ENCODE data around the gene SMC1A.
A peak's percentile ranks its signal among the peaks of the same experiment; 100 is the strongest.
"Not testable (repeated sequence)": the region's sequence is repeated elsewhere in the genome, so short reads cannot be mapped to it uniquely, and the experiment has no call there.

SMC1A gene

DNA sequence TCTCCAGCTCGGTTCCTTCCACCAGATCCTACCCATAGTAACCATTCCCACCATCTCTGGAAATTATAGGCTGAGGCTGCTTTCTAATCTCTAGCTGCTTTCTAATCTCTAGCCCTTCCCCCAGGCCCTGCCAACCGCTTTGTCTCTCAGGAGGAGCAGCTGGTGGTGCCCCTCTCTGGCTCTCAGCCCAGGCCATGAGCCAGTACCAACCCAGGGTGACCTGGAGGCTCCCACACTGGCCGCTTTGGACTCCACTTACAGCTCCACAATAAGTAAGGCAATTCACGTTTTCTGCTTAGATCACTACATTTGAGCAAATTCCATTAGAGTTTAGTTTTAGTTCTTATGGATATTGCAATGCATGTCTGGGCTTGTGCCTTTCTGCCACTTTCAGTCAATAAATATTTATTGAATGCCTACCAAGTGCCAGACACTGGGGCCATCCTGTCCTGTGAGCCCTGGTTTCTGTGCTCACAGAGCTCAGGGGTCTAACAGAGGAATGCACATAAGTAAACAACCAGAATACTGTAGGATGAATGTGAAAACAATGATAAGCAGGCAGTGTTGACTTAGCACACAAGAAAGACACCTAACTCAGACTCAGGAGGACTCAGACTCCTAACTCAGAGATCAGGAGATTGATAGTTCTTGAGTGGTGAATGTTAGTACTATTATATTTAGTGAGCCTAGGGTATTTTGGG, 38.9 kb downstream of the SMC1A start:
- no peak for DNase-seq
- no peak for TF ChIP-seq GATA1 (IDR thresholded peaks at IDR 0.05; ENCODE audit: low read depth, low read length)
- no peak for TF ChIP-seq POLR2A (IDR thresholded peaks at IDR 0.05; ENCODE audit: low read length)

DNA sequence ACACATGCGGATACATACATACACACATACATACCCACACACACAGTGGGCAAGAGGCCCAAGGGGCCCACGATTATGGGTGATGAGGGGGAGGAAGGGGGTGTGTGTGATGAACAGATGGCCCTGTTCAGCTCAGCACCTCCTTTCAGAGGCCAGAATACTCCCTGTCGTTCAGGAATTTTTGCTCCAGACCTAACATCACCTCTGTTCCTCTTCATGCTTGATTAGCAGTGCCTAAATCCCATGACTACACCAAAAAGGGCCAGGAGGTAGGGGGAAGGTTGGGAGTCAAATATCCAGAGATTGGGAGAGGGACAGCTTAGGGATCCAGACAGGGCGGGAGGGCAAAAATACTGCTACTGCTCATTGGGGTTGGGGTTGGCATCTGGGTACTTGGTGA, 42.7 kb downstream of the SMC1A start:
- no peak for DNase-seq
- no peak for TF ChIP-seq GATA1 (IDR thresholded peaks at IDR 0.05; ENCODE audit: low read depth, low read length)
- no peak for TF ChIP-seq POLR2A (IDR thresholded peaks at IDR 0.05; ENCODE audit: low read length)

DNA sequence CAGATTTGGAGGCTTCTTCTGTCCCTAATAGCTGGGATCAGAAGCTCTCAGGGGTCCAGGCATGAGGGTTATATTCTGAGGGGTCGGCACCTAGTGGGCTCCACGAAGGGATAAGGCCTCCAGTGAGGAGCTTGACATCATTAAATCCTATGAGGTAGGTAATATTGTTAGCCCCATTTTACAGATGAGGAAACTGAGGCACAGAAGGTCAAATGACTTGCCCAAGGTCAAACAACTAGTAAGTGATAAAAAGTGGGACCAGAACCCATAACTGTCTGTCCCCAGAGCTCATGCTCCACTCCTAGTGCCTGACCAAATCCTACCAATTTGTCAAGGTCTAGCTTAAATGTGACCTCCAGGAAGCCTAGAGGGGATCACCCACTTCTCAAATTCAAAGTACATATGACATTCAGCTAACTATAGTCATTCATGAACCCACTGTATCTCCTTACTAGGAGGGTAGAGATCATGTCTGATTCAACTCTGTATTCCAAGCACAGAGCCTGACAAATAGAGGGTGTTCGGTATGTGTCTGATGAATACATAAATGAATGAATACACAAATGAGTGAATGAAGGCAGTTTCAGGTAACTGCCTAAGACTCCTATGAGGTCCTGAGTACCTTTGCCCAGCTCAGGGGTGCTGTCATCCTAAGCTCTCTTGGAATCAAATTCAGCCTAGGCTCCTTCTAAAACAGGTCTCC, 43.3 kb downstream of the SMC1A start:
- no peak for TF ChIP-seq POLR2A (IDR thresholded peaks at IDR 0.05; ENCODE audit: low read length)
- TF ChIP-seq GATA1 (IDR thresholded peaks at IDR 0.05; ENCODE audit: low read depth, low read length): no peak
- no peak for DNase-seq

DNA sequence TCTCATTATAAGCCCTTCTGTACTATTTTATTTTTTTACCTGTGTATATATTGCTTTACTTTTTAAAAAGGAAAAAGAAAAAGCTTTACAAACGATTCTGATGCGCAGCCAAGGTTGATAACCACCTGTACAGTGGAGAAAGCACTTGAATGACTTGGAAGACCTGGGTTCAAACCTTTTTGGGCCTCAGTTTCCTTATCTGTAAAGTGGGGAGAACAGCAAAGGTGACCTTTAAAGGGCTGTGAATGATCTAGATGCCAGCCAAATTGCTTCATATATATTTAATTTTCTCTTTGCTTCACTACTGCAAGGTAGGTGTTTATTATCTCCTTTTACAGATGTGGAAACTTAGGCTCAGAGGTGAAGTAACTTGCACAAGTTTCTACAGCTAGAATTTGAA, 45.0 kb downstream of the SMC1A start:
- TF ChIP-seq GATA1 (IDR thresholded peaks at IDR 0.05; ENCODE audit: low read depth, low read length) (no peak), POLR2A (IDR thresholded peaks at IDR 0.05; ENCODE audit: low read length) (no peak)
- no peak for DNase-seq

DNA sequence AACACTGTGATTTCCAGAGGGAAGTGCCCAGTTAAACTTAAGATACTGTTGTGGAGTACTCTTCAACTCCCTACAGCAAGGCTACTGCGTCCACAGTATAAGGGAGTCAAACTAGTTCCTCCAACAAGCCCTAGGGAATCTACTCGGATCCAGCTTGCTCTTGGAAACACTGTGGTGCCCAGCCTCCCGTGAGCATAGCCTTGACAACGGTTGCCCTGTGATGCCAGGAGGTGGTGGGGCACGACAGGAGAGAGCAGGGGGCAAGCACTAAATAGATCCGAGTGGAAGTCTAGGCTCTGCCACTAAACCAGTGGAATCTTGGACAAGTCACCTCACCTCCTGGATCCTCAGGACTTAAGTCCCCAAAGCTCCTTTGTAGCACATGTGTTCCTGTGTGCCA, 45.6 kb downstream of the SMC1A start:
- no peak for DNase-seq
- no peak for TF ChIP-seq POLR2A (IDR thresholded peaks at IDR 0.05; ENCODE audit: low read length)
- no peak for TF ChIP-seq GATA1 (IDR thresholded peaks at IDR 0.05; ENCODE audit: low read depth, low read length)

DNA sequence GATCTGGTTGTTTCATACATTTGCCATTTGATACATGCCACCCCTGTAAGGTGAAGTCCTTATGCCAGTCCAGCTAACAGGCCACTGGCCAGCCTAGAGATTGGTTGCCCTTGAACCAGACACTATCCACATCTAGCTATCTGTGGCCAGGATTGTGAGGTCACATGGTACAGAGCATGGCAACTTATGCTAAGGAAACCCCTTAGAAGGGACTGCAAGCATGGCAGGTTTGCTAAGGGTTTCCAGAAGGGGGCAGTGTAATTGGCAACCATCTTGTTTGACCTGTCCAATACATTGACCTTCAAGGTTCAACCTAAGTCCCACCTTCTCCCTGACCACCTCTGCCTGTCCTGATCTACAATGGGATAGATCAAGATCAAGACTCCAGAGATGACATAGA, 47.5 kb downstream of the SMC1A start:
- DNase-seq: peak; percentile 16 to 18
- TF ChIP-seq POLR2A (IDR thresholded peaks at IDR 0.05; ENCODE audit: low read length) (no peak), GATA1 (IDR thresholded peaks at IDR 0.05; ENCODE audit: low read depth, low read length) (no peak)

DNA sequence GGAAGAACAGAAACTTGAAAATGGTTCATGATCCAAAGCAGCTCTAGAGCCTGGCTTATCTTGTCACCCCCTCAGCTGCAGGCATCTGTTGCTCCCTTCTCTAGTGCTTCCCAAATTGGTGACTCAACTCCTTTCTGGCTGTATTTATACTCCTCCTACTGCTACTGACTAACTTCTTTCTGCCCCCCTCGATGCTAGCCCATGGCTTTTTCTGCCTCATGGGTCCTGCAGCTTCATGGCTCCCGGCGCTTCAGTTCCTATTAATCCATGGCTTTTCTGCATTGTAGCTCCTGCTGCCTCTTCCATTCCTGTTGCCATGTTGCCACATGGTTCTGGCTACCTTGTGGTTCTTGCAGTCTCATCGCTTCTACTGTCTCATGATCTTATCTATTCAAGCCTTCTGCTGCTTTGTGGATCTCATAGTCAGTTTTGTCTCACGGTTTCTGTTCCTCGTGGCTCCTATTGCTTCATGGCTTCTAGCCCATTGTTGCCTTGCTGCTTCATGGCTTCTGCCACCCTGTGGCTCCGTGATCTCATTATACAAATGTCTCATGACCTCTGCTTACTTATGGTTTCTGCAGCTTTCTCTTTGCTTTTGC, 48.1 kb downstream of the SMC1A start:
- peak; percentile 42 to 73 for DNase-seq
- TF ChIP-seq POLR2A (IDR thresholded peaks at IDR 0.05; ENCODE audit: low read length) (no peak), GATA1 (IDR thresholded peaks at IDR 0.05; ENCODE audit: low read depth, low read length) (no peak)

DNA sequence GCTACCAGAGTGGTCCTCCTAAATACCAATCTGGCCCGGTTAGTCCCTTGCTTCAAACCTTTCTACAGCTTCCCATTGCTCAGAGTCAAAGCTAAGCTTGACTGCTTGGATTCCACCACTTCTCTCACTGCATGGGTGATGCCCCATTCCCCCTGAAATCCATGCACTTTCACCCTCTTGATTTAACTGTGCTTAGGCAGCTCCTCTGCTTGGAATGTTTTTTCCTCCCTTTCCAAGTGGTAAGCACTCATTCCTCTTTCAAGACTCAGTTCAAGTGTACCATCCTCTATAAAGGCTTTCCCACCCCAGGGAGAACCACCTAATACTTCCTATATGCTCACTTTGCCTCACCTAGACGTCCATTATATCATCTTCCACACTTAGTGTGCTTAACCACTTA, 49.1 kb downstream of the SMC1A start:
- TF ChIP-seq POLR2A (IDR thresholded peaks at IDR 0.05; ENCODE audit: low read length): no peak
- no peak for TF ChIP-seq GATA1 (IDR thresholded peaks at IDR 0.05; ENCODE audit: low read depth, low read length)
- DNase-seq: no peak

DNA sequence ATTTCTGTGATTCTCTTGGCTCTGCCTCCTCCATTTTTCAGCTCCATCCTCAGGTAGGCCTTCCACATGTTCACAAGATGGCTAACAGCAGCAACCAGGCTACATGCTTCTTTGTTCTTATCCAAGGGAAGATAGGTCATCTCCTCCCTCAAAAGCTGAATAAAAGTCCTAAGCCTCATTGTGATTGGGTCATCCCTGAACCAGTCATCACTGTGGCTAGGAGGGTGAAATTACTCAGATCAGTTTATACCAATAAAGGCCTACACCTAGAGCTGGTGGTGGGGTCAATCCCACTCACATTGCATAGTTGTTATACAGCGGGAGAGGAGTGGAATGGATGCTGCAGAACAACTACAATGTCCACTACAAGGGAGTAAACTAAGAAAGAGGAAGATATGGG, 56.0 kb downstream of the SMC1A start:
- not testable (repeated sequence) for DNase-seq

DNA sequence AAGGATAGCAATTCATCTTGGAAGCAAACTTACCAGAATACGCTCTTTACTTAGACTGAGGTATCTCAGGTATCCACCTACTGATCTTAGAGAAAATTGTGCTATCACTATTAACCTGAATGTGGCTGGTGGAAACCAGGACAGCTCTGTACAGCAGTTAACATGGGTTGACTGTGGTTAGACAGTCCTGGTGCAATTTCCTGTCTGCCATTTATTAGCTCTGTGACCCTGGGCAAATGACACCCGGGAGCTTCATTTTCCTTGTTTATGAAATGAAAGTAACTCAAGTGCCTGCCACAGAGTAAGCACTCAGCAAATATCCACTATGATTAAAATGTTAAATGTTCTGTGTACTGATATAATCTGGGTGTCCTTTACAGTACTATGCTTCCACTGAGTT, 60.0 kb downstream of the SMC1A start:
- TF ChIP-seq POLR2A (IDR thresholded peaks at IDR 0.05; ENCODE audit: low read length): no peak
- no peak for TF ChIP-seq GATA1 (IDR thresholded peaks at IDR 0.05; ENCODE audit: low read depth, low read length)
- no peak for DNase-seq

DNA sequence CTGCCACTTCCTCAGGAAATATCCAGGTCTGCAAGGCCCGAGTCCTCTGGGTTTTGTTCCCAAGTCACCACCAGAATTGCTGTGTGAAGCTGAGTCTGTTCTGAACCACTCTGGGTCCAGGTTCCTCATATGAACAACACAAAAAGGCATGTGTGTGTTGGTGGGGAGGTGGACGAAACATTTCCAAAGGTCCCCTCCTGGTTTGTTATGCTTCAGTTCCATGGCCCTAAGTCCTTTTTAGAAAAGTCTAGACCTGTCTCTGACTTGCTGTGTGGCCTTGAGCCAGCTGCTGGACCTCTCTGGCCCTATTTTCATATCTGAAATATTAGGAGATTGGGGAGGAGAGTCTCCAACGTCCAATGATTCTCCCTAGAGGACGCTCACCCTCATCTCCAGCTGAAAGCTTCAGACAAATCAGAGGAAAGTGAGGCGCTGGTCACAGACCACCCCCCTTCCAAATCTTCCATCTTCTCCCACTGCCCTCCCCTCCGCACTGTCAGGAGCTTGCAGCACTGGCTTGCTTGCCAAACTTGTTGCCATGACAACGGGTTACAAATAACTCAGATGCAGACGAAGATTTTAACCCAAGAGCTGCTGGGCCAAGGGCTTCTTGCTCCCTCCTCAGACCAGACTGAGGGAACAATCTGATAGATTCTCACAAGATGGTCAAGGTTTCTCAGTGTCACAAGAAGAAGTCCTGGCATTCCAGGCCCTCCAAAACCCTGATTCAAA, 64.5 kb downstream of the SMC1A start:
- DNase-seq: peak in 1 of 2 experiments; percentile 2
- TF ChIP-seq GATA1 (IDR thresholded peaks at IDR 0.05; ENCODE audit: low read depth, low read length): no peak
- TF ChIP-seq POLR2A (IDR thresholded peaks at IDR 0.05; ENCODE audit: low read length): no peak

DNA sequence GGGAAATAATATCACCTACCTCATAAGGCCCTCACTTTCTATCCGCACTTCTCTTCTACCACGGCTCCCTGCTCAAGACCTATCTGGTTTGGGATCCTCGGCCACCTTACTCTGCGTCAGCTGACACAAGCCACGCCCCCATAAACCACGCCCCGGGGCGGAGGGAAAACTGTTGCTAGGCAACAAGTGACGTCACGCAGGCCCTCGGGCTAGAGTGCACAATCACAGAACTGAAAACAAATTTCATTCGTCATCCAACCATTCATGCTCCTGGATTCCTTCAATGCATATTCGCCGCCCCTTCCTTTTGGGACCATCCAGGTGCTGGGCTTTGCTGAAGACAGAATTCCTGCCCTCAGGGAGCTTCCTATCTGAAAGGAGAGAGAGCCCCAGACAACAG, 66.3 kb downstream of the SMC1A start:
- peak; percentile 4 to 17 for DNase-seq
- TF ChIP-seq GATA1 (IDR thresholded peaks at IDR 0.05; ENCODE audit: low read depth, low read length) (no peak), POLR2A (IDR thresholded peaks at IDR 0.05; ENCODE audit: low read length) (no peak)

DNA sequence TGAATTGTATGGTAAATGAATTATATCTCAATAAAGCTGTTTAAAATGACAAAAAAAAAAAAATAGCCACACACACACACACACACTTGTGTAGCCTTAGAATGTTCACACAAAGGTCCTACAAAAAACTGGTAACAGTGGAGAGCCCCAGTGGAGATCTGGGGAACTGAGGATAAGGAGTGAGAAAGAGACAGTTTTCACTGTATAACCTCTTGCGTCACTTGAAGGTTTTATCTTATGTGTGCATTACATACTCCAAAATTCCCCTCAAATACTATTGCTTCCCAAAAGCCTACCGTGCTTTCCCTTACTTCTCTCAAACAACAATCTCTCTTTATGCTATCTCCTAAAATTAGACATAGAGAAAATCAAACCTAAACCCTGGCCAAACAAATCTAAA, 67.8 kb downstream of the SMC1A start:
- no peak for TF ChIP-seq GATA1 (IDR thresholded peaks at IDR 0.05; ENCODE audit: low read depth, low read length)
- no peak for DNase-seq

DNA sequence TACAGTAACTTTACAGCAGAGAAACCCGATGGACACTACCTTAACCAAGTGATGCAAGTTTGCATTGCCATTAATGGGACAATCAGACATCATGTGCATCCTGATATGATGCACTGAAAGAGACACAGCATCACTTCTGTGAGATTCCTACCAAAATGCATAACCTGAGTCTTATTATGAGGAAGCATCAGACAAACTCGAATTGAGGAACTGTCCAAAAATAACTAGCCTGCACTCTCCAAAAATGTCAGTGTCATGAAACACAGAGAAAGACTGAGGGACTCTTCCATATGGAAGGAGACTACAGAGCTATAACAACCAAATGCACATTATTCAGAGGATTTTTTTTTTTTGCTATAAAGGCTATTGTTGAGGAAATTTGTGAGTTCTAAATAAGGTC, 74.5 kb downstream of the SMC1A start:
- no peak for DNase-seq
- TF ChIP-seq GATA1 (IDR thresholded peaks at IDR 0.05; ENCODE audit: low read depth, low read length) (no peak), POLR2A (IDR thresholded peaks at IDR 0.05; ENCODE audit: low read length) (no peak)
